Measurements from ENCODE around the gene OR13A1. TPM values are rescaled to one million over a fixed set of nuclear protein-coding genes. Genes with fewer than 3 reads are reported as not detected.
A peak's percentile ranks its signal among the peaks of the same experiment; 100 is the strongest.
"Not testable (repeated sequence)": the region's sequence is repeated elsewhere in the genome, so short reads cannot be mapped to it uniquely, and the experiment has no call there.

The OR13A1 gene, protein sequence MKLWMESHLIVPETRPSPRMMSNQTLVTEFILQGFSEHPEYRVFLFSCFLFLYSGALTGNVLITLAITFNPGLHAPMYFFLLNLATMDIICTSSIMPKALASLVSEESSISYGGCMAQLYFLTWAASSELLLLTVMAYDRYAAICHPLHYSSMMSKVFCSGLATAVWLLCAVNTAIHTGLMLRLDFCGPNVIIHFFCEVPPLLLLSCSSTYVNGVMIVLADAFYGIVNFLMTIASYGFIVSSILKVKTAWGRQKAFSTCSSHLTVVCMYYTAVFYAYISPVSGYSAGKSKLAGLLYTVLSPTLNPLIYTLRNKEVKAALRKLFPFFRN
- 1 to 10 TPM in 1 of 6 donors, under 1 TPM in 2, not detected in 3; 0.14 to 2.3 (median 0.15) TPM for total RNA-seq

DNA sequence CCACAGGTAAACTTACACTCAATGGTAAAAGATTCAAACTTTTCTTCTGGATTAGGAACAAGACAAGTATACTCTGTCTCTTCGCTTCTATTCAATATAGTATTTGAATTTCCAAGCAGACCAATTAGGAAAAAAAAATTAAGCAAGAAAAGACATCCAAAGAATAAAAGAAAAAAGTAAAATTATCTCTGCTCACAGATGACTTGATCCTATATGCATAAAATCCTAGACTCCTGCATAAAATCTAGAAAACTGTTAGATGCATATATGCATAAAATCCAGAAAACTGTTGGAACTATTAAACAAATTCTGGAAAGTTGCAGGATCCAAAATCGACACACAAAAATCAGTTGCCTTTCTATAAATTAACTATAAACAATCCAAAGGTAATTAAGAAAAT is at the start of gene OR13A1:
TSS of gene OR13A1 (minus strand) at position 101 of the 400 bp plus-strand sequence. CDS start 11,186 bp downstream, outside the sequence.
- Histone ChIP-seq H3K4me1 (no peaks in the 10 kb centered on the region), H3K27me3 (no peaks in the 10 kb centered on the region), H3K9me3 (peaks cover 0 to 4% (median 0%) of the 10 kb centered on the region in 4 donors), H3K4me3 (no peak within 1 kb of the TSS), H3K27ac (no peak within 1 kb of the TSS), H3K36me3 (no peaks in the 10 kb centered on the region)
- 80 to 84% methylated on average over 2 of the region's 2 CpGs for WGBS, 2 donors
- DNase-seq (no peak), ATAC-seq (ENCODE audit: low FRiP score in 2 of 2) (no peak)
- TF ChIP-seq POLR2A (IDR thresholded peaks at IDR 0.05), result no peak
- no peak for TF ChIP-seq POLR2AphosphoS5 (IDR thresholded peaks at IDR 0.05)
- TF ChIP-seq, protein P1, sequence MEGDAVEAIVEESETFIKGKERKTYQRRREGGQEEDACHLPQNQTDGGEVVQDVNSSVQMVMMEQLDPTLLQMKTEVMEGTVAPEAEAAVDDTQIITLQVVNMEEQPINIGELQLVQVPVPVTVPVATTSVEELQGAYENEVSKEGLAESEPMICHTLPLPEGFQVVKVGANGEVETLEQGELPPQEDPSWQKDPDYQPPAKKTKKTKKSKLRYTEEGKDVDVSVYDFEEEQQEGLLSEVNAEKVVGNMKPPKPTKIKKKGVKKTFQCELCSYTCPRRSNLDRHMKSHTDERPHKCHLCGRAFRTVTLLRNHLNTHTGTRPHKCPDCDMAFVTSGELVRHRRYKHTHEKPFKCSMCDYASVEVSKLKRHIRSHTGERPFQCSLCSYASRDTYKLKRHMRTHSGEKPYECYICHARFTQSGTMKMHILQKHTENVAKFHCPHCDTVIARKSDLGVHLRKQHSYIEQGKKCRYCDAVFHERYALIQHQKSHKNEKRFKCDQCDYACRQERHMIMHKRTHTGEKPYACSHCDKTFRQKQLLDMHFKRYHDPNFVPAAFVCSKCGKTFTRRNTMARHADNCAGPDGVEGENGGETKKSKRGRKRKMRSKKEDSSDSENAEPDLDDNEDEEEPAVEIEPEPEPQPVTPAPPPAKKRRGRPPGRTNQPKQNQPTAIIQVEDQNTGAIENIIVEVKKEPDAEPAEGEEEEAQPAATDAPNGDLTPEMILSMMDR (IDR thresholded peaks at IDR 0.05), result no peak
- TF ChIP-seq EP300 (IDR thresholded peaks at IDR 0.05), result no peak

DNA sequence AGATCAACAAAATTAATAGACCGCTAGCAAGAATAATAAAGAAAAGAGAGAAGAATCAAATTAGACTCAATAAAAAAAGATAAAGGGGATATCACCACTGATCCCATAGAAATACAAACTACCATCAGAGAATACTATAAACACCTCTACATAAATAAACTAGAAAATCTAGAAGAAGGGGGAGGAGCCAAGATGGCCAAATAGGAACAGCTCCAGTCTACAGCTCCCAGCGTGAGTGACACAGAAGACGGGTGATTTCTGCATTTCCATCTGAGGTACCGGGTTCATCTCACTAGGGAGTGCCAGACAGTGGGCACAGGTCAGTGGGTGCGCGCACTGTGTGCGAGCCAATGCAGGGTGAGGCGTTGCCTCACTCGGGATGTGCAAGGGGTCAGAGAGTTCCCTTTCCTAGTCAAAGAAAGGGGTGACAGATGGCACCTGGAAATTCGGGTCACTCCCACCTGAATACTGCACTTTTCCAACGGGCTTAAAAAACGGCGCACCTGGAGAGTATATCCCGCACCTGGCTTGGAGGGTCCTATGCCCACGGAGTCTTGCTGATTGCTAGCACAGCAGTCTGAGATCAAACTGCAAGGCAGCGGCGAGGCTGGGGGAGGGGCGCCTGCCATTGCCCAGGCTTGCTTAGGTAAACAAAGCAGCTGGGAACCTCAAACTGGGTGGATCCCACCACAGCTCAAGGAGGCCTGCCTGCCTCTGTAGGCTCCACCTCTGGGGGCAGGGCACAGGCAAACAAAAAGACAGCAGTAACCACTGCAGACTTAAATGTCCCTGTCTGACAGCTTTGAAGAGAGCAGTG is 46.8 kb upstream of the OR13A1 start:
- not testable (repeated sequence) for ATAC-seq (ENCODE audit: low FRiP score in 2 of 2); H3K4me1 ChIP-seq; H3K27me3 ChIP-seq; H3K4me3 ChIP-seq; H3K36me3 ChIP-seq; H3K27ac ChIP-seq; H3K9me3 ChIP-seq
- peak in 1 of 2 donors; percentile 65 for DNase-seq
- 54 to 68% methylated on average over 8 to 18 of the region's 18 CpGs for WGBS, 2 donors

GRCh38 chr10:45358961-45359360 is 43.6 kb upstream of the OR13A1 start:
- ATAC-seq (ENCODE audit: low FRiP score in 2 of 2), result not testable (repeated sequence)

GRCh38 chr10:45355494-45355893 is 40.1 kb upstream of the OR13A1 start:
- ATAC-seq (ENCODE audit: low FRiP score in 2 of 2) (peak in 1 of 2 donors; percentile 17), DNase-seq (no peak)
- 74 to 85% methylated on average over 4 of the region's 4 CpGs for WGBS, 2 donors
- TF ChIP-seq POLR2AphosphoS5 (IDR thresholded peaks at IDR 0.05), result no peak
- TF ChIP-seq, protein P1 (IDR thresholded peaks at IDR 0.05), result no peak
- no peak for TF ChIP-seq EP300 (IDR thresholded peaks at IDR 0.05)
- Histone ChIP-seq H3K9me3 (no peaks in the 10 kb centered on the region), H3K36me3 (no peaks in the 10 kb centered on the region), H3K27ac (no peak overlapping the region), H3K4me1 (no peaks in the 10 kb centered on the region), H3K4me3 (no peak overlapping the region), H3K27me3 (no peaks in the 10 kb centered on the region)

More at GRCh38 chr10:45358961-45359360, 43.6 kb upstream of the OR13A1 start:
- not testable (repeated sequence) for H3K36me3 ChIP-seq, H3K9me3 ChIP-seq, H3K4me3 ChIP-seq, DNase-seq, H3K4me1 ChIP-seq, H3K27ac ChIP-seq, H3K27me3 ChIP-seq
- WGBS, 2 donors, result 51 to 65% methylated on average over 5 to 7 of the region's 7 CpGs

DNA sequence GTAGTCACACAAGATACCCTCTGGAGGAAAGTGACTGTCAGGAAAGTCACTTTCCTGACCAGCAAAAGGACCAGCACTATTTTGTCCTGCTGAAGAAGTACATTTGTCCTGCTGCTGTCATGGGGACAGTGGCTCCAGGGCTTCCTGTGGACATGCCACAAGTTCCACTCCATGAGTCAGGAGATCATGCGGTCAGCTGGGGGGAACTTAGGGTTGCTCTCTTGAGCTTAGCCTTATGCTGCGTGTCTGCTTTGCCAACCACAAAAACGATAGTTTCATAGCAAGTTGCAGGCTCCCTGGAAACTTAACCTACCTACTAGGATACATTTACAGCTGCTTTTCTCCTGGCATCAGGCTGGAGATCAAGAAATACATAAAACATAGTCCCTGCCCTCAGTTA is 38.9 kb upstream of the OR13A1 start:
- Histone ChIP-seq H3K36me3 (no peaks in the 10 kb centered on the region), H3K4me1 (no peaks in the 10 kb centered on the region), H3K27me3 (no peaks in the 10 kb centered on the region), H3K9me3 (no peaks in the 10 kb centered on the region), H3K27ac (no peak overlapping the region), H3K4me3 (no peak overlapping the region)
- WGBS, 2 donors, result 72 to 92% methylated on average over 2 to 3 of the region's 3 CpGs
- DNase-seq (peak in 1 of 2 donors; percentile 74), ATAC-seq (ENCODE audit: low FRiP score in 2 of 2) (peak; percentile 73 to 93)
- TF ChIP-seq EP300 (IDR thresholded peaks at IDR 0.05) (no peak), POLR2AphosphoS5 (IDR thresholded peaks at IDR 0.05) (peak in 1 of 2 donors; percentile 36), POLR2A (IDR thresholded peaks at IDR 0.05) (peak in 1 of 4 donors; percentile 35)
- TF ChIP-seq, protein P1 (IDR thresholded peaks at IDR 0.05), result no peak

Data from upper lobe of left lung (tissue), 6 donors.